Kidney tubule cell (primary cell): ENCODE results near the gene HOXD9.

Source experiments
- DNase-seq: peaks from one replicate; pipeline ENCODE4 v3.0.0-alpha.2; 2018; ENCODE audit warnings: low spot score

The HOXD9 gene

DNA sequence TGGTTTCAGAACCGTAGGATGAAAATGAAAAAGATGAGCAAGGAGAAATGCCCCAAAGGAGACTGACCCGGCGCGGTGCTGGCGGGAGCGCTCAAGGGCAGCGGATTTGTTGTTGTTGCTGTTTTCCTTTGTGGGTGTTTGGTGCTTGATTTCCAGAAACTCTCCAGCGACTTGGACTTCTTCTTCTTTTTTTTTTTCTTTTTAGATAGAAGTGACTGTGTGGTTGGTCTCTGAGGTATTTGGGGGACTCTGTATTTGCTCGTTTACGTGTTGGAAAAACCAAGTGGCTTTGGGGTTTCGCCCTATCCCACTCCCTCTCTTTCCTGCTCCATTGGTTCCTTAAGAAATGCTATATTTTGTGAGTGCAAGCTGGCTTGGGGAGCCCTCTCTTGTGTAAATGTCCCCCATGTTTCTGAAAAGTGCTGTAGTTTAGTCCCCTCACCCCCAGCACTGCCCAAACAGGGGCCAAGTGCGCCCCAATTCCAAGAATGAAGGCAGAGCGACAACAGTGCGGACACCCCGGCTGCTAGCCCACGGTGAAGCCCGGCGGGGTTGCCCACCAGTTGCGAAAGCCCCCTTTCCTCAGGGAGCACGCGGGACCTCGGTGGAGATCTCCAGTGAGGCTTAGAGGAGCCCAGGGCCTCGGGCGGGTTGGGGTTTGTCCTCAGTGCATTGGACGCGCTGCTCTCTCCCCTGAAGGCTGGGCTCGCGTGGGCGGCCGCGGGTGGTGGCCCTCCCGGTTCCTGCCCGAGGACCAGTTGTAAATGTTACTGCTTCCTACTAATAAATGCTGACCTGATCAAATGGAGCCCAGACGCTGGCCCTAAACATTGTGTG, 1.8 kb downstream of the HOXD9 start:
- peak; percentile 20 for DNase-seq

DNA sequence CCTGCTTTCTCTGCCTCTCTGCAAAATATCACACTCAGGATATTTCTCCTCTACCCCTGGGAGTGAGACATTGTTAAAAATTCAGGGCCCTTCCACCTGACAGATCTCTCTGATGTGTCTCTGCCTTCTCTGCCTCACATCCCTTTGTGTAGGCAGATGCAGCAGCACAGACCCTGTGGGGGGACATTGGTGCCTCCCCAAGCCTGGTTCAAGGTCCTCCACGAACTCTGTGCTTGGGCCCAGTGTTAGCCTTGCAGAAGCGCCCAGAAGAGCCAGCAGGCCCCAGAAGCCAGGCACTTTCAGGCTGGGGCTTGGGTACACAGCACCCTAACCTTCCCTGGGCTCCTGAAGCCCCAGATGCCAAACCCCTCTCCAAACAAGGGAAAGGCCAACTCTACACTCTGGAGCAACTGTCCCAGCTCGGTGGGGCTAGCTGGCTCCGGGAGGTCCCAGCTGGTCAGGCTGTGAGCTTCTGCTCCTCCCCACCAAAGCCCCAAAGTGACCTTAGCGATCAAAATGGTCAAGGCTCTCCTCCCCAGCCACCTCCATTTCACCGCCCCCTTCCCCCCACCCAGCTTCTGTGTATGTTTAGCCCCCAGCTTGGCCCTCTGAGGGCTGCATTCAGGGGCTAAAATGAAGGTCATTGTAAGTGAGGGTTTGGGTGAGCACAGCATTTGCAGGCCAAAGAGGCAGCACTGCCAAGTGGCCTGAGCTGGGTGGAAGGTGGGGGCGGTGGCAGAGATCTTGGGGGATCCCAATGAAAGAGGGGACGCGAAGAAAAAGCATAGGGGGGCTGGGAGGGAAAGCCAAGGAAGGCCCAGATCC, 2.6 kb downstream of the HOXD9 start:
- peak; percentile 18 for DNase-seq

DNA sequence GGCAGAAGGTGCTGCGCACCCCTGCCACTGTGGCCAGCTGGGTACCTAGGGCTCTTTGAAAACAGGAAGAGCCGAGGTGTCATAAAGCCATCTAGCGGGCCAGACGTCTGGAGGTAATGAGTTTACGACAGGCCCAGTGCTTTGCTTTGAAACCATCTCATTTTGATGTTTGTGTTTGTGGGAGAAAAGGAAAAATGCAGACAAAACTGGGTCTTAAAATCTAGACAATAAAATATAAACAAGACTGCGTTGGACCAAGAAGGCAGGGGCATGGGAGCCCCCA, 3.2 kb downstream of the HOXD9 start:
- DNase-seq, result peak; percentile 65

DNA sequence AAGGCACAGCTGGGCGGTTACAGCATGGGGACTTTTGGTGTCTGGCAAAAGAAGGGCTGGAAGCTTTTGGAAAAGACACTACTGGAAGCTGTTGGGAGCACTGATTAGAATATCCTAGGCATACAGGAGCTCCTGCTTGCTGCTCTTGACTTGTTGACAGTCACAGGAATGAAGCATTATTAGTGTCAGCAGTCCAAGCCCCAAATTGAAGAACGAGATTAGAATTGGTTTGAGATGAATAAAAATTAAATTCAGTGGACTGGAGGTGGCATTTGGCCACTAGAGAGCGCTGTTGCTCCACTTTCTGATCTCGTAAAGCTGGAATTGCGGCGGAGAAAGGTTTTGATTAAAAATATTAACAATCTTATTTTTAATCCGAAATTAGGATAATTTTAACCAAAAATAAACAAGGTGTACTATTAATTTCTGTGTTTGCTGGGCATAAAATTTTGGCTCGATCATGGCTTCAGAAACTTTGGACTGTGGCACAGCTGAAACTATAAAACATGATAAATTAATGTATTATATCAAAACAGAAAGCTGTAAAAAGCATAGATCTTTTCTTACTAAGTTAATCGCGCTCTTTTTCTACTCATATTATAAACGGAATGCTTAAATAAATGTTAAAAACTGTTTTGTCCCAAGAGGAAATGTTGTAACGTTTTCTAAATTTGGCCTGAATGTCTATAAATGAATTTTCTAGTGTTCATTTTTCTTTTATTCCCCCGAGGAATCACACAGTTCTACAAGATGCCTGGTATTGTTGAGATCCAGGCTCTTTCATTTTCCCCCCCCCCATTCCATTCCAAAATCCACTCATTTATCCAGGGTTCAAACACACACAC, 4.6 kb downstream of the HOXD9 start:
- DNase-seq, result peak; percentile 66

DNA sequence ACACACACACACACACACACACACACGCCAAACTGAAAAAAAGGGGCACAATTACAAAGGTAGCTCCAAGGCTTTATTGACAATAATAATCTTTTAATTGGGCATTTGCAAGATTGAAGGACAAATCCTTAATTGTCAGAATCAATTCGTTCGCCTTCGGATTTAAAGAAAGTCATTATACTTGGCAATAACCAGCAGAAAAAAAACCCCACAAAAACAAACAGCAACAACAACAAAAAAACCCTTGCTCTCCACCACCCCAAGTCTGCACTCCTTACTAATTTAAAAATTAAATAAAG, 5.2 kb downstream of the HOXD9 start:
- no peak for DNase-seq

DNA sequence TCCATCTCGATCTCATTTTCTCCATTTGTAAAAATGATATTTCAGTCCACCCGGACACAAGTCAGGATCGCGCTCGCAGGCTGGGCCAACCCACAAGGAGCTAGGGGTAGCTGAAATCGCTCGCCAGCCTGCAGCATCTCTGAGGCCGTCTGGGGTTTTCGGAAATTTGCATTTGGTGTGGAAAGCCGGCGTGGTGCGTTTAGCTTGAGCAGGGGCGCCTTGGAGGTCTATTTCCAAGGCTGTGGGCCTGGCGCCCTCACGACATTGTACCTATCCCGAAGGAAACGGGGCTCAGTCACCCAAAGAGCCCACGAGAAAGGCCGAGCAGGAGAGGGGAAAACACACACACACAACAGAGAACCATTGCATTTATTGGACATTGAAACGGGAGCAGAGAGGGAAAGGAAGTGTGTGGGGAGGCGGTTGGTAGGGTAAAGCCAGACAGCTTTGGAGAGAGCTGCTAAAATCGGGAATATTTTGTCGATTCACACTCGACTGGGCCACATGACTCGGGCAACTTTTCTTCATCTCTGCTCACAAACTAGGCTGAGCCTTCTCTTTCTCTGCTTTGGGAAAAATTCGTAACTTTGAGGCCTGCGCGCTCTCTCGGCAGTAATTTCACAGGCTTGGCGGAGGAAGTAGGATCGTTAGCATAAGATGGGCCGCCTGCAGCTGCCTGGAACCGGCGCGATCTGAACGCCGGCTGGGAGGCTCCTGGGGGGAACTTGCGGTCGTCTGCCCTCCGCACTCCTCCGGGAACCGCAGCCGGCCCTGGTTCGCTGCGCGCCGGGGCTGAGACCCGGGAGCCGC, 5.9 kb downstream of the HOXD9 start:
- DNase-seq, result peak; percentile 54

DNA sequence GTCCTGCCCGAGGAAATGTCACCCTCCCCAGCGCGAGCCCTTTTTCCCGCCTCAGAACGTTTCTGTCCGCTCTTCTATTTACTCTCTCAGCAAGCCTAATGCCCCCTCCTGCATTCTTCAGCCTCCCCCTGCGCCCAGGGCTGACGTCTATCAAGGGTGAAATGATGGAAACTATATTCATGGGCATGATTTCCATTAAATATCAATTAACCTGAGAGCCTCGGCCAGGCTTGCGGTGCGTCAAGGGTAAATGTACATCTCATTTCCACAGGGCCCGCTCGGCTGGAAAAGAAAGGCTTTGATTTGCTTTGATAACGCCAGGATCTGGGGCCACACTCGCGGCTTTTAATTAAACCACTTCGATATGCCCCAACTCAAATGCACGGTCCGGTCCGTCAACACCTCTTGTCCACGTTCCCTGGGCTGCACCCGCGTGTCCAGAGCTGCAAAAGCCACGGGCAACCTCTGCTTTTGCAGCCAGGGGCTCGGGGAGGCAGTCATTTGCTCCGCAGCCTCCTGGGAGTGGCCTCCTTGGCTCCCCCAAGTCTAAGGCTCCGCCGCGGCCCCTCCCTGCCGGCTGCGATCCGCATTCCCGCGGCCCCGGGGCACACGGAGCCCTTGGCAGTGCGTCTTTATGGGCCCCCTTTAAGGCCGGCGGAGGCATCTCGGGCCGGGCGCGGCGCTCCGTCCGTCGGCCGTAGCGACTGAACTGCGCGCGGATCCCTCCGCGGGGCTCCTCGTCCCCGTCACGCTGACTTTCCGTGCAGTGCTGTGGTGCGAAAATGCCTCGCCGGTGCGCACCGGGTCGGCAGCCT, 6.7 kb downstream of the HOXD9 start, which contains the start of gene HOXD8:
TSS of gene HOXD8 (plus strand) at position 724 of the 815 bp plus-strand sequence. CDS start 662 bp downstream, outside the sequence.
- DNase-seq, result peak; percentile 87

DNA sequence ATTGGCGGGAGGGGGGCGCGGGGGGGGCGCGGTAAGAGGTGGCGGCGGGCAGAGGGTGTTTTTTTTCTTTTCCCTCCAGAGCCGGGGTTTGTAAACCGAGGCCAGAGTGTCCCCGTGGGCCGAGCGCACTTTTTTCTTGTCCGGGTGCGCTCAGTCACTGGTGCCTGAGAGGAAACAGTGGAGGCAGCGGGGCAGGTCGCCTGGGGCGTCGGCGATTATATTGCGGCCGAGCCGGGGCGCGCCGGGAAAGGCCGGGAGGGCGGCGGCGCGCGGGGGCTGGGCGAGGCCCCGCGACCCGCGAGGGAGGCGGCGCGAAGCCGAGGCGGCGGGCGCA, 7.3 kb downstream of the HOXD9 start:
- no peak for DNase-seq

DNA sequence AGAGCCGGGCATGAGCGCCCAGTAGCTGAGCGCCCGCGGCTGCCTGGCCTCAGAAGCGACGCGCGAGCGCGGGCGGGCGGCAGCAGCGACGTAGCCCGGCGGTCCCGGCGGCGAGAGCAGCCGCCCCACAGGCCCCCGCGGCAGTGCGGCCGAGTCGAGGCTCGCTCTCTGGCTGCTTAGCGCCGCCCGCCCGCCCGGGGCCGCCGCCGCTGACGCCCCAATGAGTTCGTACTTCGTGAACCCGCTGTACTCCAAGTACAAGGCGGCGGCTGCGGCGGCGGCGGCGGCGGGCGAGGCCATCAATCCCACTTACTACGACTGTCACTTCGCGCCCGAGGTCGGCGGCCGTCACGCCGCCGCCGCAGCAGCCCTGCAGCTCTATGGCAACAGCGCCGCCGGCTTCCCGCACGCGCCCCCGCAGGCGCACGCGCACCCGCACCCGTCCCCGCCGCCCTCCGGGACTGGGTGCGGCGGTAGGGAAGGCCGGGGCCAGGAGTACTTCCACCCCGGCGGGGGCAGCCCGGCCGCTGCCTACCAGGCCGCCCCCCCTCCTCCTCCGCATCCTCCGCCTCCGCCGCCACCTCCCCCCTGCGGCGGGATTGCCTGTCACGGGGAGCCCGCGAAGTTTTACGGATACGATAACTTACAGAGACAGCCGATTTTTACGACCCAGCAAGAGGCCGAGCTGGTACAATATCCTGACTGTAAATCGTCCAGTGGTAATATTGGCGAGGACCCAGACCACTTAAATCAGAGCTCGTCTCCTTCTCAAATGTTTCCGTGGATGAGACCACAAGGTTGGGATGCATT, 7.8 kb downstream of the HOXD9 start:
- peak; percentile 67 for DNase-seq

DNA sequence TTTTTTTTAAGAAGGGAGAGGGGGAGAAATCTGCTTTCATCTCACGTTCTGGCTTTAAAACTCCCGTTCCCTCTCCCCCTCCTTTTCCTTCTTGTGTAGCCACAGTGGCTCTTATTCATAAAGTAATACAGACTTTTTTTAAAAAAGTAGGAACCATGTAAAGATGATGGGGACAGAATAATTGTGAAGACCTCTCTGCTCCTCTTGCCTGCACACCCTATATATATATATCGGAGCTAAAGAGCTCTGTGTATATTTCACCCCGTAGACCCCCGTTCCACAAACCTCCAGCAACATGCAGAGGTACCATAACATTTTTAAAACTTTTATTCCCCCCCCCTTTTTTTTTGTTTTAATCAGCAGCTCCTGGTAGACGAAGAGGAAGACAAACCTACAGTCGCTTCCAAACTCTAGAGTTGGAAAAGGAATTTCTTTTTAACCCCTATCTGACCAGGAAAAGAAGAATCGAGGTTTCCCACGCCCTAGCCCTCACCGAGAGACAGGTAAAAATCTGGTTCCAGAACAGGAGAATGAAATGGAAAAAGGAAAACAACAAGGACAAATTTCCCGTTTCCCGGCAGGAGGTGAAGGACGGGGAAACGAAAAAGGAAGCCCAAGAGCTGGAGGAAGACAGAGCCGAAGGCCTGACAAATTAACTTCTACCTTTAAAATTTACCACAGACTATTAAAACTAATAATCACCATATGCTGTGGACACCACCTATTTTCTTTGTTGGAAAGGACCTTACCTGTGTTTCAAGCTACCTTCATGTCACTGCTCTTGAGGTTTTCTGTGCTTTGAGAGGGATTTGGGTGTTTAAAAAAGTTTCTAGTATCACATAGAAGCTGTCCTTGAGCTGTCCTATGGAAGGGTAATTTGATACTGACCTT, 8.7 kb downstream of the HOXD9 start:
- DNase-seq, result peak; percentile 19

DNA sequence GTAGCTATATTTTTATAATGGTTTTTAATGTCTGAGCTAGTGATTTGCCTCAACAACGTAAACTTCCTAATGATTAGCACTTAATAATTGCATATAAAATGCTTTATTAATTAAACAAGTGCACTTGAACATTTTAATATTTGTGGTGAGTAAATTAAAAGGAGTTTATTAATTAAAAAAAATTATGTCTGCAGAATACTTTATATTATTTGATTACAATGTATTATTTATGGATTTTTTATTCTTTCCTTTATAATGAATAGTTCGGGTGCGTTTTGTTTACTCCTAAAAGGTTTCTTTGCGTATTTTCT, 9.3 kb downstream of the HOXD9 start:
- no peak for DNase-seq

DNA sequence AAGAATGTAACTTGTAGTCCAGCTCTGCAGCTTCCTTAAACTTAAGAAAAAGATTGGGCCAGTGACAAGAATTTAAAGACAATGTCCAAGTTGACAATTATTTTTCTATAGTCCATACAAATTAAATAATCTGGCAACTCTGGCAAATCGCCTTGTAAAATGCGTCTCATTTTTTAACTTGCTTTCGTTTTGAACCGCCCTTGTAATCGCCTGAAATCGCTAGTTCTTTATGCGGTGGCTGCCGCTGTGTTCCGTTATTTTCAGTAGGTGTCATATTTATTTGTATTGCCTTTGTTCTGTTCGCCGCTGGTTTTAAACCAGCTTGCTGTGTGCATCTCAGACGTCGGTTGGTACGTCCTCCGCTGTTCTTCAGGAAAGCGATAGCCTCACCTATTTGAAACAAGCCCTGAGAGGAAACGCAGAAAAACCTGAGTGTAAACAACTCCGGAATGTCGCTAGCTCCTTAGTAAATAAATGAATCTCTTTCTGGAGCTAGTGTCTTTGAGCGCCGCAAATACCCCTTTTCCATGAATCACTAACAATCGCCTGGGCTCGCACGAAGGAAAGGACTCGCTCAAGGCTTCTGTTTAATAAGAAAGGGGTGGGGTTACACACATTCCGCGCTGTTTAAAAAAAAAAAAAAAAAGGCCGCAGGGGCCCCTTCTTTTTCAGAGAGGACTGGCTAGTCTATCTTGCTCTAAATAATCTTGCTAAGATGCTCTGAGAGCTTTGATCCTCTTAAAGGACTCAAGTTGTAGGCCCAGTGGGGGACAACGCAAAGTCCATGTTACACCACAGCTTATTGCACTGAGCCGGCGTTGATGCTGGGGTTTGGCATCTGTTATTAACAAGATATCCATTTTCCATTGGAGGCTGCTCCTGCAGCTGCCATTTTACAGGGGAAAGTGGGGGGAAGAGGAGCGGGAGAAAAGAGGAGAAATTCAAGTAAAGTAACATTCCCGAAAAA, 10.0 kb downstream of the HOXD9 start:
- peak; percentile 69 for DNase-seq

DNA sequence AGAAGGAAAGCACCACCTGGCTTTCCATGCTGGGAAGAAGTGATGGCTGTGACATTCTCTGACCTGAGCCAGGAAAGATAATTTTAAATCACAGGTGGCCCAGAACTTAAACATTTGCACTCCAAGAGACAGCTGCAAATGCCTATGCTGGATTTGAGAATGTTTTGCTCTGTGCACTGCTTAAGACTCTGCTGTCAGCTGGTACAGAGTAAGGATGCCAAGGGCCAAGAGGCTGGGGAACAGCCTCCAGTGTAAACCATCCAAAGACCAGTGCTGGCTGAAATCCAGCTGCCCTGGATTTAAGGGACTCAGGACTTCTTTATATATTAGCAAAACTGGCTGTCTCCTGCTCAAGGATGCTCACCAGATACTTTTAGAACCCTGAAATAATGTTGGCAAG, 10.9 kb downstream of the HOXD9 start:
- DNase-seq, result no peak

DNA sequence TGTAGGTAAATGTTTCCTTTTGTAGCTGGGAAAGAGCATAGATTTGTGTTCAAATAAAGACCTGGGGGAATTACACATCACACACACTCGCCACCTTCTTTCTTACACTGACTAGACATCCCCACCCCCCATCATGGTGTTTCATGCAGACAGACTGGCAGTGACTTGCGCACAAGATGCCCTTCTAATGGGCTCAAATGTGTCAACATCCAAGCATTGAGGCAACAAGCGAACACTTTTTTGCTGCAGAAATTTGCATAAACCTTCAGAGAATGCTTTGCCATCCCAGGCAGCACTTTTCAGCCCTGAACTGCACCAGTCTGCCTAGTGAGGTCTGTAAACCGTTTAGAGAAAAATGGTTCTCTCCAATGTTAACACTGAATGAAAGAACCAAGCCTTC, 11.5 kb downstream of the HOXD9 start:
- peak; percentile 35 for DNase-seq

DNA sequence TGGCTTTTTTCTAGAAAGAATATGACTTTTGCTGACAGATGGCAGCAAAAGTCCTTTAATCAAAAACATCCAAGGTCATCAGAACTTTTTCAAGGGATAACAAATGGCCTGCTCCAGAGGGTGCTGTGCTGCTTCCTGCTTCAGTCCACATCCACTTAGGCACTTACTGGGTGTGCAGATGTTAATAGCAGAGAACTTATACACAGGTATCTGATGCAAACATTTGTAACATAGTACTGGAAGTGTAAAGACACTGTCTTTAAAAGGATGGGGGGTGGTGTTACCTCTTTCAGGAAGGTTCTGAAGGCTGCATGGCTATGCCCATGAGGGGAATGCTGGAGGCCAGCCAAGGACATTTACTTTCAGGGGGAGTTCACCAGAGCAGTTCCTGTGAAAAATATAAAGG, 12.5 kb downstream of the HOXD9 start:
- peak; percentile 34 for DNase-seq

DNA sequence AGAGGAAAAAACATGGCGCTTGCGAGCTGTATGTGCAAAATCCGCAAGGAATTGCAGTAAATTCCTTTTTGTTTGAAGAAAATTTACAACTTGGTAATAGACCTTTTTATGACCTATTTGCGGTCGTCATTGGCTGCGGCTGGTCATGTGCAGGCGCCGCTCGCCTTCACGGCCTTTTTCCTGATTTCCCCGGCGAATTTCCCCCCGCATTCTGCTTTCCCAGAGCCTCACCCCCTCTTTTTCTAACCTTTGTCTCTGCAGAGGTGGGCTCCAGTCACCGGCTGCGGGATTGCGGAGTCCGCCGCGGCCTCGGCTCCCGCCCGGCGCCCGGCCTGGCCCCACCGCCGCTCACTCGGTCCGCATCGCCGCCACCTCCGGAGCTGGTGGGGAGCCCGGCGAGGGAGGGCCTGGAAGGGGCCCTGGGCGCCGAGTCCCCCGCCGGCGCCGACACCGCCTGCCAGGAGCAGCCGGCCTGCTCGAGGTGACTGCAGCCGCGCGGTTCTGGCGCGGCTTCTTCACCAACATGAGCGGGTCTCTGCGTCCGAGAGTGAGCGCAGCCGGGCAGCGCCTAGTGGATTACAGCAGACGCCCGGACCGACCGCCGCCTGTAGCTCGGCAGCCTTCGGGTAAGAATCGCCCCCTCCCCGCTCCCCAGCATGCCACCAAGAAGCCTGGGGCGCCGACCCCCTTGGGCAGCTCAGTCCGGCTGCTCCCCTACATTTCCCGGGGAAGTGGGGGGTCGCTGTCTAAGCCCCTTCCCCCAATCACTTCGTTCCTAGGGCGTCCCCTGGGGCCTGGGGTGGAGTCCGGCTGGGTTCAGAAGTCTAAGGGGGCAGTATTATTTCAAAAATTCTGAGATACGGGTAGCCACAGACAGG, 14.1 kb downstream of the HOXD9 start:
- DNase-seq, result peak; percentile 54

DNA sequence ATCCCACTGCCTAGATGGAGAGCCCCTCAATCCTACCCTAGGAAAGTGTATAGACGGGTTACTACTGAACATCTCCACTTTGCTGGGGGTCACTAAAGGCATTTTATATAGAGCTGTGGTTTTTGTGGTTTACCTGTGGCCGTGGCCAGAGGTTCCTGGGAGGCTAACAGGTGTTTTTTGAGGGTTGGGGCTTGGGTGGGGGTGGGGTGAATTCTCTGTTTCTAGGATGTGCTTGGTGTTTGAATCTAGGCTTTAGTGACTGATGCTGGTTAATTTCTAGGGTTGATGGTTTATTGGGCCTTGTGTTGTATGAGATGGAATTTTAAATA, 14.7 kb downstream of the HOXD9 start:
- no peak for DNase-seq
